ENCODE measurements around the gene MACROD2.
"Not testable (repeated sequence)": the region's sequence is repeated elsewhere in the genome, so short reads cannot be mapped to it uniquely, and the experiment has no call there.

Gene MACROD2

DNA sequence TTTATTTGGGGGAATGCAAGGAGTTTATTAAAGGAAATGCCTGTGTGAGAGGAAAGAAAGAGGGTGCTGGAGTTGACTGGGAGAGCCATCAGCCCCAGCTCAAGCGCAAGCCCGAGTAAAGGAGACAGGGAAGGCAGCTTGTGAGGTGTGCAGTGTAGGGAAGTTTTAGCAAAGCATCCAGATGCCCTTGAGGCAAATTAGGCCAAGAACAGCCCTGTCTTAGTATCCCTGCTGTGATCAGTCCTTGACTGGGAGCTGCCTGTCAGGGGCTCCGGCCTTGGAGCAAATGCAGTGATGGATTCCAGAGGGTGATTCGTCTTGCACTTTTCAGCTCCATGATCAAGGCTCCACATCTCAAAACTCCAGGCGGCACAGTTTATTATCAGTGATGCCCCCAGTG, 2016.2 kb downstream of the MACROD2 start:
- no peak for DNase-seq

DNA sequence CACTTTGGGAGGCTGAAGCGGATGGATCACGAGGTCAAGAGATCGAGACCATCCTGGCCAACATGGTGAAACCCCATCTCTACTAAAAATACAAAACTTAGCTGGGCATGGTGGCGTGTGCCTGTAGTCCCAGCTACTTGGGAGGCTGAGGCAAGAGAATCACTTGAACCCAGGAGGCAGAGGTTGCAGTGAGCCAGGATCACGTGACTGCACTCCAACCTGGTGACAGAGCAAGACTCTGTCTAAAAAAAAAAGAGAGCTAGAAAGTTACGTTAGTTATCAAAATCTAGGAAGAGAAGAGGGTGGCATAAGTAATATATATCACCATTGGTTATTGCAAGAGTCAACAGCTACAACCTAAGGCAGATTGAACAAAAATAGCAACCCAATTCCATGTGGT, 2017.6 kb downstream of the MACROD2 start:
- not testable (repeated sequence) for DNase-seq

DNA sequence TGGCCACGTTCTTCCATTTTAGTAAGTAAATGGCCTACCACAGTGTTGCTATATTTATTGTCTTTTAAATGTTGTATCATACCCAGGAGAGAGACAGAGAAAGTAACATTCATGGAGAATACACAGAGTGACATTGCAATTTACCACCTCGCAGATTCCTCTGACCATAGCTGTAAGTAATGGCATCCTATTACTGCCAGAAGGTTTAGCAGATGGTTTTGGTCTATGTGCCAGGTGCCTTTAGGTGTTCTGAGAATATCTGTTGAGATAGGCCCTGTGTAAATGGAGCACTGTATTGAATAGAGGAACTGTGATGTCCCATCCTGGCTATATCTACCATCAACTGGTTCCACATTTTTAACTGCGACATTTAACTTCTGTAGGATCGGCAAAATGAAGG, 2018.3 kb downstream of the MACROD2 start:
- DNase-seq, result no peak

DNA sequence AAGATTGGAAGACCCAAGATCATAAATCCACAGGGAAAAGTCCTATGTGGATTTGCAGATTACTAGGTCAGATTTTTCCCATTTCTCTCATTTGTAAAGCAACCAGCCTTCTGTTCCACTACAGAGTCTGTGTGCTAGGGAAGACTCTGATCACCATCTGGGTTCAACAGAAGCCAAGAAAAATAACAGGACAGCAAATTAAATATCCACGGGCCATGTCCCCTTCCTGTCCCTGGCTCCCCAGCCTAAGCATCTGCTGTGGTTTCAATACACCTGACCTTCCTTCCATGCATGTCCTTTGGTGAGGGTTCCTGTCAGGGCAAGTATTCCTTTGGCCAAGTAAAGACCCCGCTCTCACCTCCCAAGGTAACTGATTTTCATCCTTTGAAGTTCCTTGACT, 2019.1 kb downstream of the MACROD2 start:
- no peak for DNase-seq

DNA sequence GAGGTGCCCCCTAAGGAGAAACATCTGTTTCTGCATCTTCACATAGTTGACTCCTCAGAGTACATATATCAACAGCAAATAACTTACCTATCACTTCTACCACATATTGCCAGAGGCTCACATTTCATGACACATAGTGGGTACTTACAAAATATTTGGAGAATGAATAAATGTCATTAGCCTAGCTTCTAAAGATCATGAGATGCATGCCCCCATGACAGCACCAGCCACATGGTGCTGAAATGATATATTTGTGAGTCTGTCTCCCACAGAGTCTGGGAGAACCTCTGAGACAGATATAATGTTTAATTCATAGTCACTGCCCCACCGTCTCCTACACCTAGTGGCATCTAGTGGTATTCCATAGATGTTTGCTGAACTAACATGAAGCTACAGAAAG, 2022.3 kb downstream of the MACROD2 start:
- DNase-seq, result no peak

DNA sequence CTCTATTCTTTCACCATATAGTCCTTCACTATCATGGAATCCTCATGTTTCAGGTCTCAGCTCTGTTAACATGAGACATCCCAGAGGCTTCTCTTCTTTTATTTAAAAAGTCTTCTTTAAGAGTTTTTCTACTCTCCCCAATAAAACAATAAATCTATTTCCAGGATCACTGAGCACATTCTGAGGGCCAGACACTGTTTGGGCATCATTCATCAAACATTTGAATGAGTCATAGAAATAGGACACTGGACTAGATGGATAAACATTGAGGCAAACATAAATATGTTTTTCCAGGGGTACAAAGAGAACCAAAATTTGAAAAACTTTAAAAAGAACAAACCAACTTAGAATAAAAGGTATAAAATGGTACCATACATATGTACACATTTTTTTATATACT, 2023.6 kb downstream of the MACROD2 start:
- DNase-seq, result no peak

DNA sequence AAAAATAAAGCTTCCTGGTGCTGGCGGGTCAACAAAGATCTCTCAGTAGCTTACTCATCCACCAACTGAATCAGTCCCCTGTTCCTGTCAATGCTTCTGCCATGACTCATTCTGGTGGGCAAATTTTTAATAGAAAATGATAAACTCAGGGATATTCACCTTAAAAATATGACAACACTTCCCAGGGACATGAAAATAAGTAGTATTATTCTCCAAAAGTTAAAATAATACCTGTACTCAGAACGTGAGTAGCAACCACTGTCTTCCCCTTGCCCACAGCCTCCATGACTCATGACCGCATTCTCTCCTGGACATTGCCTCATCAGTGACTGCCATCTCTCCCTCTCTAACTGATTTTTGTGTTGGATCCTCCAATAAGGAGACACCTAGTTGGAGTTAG, 2025.7 kb downstream of the MACROD2 start:
- DNase-seq, result no peak

DNA sequence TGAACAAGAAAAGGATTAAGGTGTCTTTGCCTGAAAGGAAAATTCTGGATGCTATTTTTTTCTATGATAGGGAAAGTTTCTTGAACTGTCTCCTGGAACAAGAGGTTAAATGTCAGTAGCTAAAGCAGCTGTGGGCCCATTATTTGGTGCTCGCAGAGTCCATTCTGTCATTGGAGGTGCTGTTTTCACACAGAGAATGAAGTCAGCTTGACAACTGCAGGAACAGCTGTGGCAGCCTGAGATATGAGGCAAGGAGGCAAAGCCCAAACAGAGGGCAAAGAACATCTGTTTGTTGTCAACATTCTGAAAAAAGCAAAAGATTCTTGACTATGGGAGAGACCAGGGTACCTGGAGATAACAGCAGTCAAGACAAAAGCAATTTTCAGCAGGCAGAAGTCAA, 2029.8 kb downstream of the MACROD2 start:
- no peak for DNase-seq

DNA sequence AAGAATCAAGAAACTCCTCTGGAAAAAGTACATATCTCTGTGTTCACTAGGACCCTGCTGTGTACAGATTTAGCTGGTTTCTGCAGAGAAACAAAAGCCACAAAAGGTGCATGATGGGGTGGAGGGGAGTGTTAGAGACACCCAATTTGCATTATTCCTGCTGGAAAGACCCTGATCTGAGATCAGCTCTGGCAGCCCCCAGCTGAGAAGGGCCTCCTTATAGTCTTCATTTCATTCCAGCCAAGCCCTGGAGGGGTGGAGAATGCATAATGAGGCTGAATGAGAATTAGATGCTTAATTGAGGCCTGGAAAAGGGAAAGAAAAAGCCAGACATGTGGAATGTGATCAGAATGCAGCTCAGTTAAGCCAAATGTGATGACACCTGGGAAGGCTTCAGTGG, 2032.4 kb downstream of the MACROD2 start:
- DNase-seq, result no peak

DNA sequence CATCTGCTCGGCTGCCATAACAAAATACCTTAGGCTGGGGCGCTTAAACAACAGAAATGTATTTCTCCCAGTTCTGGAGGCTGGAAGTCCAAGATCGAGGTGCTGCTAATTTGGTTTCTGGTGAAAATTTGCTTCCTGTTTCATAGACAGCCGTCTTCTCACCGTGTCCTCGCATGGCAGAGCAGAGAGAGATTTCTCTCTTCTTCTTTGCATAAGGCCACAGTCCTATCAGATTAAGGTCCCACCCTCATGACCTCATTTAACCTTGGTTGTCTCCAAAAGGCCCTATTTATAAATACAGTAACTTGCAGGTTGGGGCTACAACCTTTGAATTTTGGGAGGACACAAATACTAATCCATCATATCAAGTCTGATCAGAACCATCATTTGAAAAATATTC, 2033.6 kb downstream of the MACROD2 start:
- no peak for DNase-seq

DNA sequence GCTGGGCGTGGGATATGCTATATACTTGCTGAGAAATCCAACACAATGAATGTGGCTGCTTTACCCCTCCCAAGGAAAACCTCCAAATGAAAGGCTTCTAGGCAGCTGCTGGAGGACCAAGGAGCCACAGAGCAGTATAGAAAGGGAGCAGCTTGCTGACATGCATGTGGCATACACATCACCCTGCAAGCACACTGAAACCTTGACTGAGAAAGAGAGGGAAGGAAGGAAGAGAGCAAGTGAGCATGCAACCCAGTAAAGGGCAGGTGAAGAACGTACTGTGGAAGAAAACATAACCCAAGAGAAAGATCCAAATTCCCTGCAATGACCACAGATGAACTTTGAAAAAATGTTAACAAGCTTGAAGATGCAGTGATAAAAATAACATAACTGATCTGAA, 2034.9 kb downstream of the MACROD2 start:
- DNase-seq, result no peak

DNA sequence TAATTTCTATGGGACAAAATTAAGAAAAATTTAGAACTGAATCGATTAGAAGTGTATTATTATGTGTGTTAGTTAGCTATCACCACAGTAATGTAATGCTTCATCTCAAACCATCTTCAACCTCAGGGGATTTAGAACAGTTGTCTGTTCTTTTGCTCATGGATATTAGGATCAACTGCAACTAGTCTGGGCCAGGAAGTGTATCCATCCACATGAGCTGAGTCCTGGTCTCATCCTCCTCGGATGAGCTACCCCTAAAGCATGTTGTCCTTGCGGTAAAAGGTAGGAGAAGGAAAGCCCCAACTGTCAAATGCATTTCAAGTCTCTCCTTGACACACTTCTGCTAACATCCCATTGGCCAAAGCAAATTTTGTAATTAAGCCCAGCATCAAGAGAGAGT, 2040.3 kb downstream of the MACROD2 start:
- no peak for DNase-seq

DNA sequence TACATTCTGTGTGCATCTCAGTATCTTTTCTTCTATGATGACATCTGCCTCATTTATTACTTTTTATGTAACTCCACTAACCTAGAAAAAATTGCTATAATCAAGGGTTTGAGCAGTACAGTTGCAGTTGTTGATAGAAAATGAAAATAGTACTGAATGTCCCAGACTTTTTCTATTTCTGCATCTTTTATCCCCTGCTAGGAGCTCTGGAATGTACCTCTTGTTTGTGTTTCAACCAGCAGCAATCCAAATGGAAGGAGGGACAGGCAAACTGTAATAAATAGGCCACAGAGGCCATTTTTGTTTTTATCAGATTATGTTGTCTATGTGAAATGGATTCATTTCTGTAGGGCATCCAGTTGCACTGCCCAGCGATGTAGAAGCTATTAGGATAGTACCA, 2041.0 kb downstream of the MACROD2 start:
- DNase-seq, result no peak

DNA sequence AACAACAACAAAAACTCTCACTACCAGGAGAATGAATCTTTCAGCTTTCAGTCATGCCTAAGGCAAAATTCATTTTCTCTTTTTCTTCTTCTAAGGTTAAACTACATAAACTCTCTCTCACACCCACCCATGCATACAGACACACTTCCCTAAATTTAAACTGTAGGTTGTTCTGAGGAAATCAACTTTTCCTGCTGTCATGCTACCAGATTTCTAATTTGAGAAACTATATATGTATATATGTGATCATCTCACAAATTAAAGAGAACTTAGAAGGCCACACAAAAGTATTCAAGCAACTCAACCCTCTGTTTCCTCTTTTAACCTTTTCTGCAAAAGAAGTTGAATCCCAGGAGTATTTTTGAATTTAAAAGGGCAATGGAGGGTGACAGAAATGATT, 2045.4 kb downstream of the MACROD2 start:
- DNase-seq, result peak; percentile 31 to 86 (median 61)

DNA sequence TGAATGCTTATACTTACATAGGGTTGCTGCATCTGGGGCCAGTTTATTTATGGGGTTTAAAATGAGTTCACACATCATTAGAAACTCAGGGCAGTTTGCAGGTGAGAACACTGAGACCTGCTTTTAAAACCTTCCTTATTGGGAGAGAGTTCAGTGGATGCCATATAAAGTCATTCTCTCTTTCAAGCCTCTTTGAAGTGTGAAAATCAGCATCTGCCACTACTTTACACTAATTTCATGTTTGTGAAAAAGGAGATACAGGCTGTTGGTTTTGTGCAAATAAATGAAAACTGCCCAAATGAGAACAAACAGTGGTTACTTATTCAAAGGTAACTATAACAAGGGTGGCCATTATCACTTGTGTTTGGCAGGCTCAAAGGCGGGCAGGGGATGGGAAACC, 2047.4 kb downstream of the MACROD2 start:
- no peak for DNase-seq

DNA sequence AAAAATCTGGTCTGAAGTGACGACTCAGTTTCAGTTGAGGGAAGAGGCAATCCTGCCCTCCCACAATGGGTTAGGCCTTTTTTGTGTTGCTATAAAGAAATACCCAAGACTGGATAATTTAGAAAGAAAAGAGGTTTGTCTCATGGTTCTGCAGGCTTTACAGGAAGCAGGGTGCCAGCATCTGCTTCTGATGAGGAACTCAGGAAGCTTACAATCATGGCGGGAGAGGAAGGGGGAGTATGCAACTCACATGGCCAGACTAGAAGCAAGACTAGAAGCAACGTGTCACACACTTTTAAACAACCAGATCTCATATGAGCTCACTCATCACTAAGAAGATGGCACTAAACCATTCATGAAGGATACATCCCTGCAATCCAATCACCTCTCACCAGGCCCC, 2048.6 kb downstream of the MACROD2 start:
- peak; percentile 9 to 51 (median 42) for DNase-seq

DNA sequence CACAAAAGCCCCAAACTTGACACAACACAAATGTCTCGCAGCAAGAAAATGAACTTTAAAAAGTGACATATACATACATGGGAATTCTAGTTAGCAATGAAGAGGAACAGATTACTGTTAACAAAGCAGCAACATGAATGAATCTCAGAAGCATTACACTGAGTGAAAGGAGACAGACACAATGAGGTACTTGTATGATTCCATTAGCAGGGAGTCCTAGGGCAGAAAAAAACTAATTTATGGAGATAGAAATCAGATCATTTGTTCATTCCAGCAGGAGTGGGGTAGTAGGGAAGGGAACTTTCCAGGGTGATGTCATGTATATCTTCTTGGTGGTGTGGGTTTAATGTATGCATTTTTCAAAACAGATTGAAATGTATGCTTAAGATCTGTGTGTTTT, 2053.6 kb downstream of the MACROD2 start:
- DNase-seq, result no peak

DNA sequence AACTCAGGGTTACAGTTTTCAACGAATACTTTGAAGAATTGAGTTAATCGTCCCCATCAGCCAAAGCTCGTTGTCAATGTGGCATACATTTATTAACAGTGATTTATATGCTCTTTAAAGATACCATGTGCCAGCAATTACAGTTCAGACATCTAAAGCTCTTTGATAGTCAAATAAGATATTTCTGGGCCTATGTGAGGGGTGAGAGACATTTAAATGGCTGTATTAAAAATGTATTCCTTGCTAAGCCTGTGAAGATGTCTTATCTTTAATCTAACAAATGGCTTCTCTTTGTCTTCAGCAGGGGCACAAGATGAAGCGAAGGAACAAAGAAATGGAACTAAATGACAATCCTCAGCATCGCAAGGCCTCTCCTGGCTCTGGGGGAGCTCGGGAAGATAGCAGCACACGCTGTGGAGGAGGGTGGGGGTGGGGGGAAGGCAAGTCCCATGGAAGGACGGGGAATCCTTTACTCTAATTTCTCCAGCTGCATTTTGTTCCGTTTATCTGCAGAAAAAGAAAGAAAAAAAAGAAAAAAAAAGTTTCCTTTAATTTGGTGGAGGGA, 2054.3 kb downstream of the MACROD2 start:
- DNase-seq, result no peak

DNA sequence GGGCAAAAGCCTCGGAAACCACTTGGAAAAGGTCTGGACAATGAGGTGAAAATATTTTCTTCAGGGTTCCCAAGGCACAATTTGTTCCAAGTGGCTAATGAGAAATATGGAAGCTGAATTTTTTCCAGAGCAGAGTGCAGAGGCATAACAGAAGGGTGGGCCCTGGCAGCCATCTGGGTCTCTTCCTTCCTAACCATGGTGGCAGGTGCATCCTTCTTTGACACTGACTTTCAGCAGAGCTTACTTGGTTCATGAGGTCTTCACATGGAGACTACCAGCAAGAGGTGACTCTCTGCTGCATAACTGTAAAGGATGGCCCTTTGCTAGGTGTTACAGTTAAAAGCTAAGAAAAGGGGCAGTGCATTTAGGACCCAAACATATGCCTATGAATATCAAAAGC, 2055.1 kb downstream of the MACROD2 start:
- DNase-seq, result no peak

DNA sequence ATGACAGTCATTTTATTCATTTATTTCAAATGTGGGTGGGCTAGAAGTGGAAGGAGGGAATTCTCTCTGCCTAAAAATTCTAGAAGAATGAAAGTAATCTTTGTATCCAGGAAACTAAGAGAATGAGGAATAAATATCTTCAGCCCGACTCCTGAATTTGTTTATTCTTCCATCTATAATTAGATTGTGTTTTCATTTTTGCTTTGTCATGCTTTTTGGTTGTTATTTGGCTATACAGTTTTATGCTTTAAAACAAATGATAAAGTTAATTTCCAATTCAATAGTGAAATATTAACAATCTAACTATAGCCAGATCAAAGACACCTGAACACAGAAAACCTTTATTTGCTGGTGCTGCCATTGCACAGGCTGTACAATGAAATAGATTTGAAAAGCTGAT, 2056.7 kb downstream of the MACROD2 start:
- DNase-seq, result no peak

DNA sequence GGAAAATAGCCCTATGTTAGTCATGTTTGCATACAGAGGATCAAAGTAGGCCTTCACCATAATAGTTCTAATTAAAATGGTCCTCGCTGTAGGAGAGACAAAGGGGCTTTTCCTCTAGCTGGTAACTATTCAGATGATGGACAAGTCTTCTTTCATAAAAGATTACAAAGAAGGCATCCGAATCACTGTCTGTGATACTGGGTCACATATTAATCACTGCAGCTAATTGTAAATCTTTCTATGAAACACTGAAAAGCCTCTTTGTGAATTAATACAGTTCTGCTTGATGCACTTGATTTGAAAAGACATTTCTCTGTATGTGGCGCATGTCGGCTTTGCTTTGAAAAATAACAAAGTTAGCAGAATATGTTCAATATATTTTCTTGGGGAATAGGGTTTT, 2057.1 kb downstream of the MACROD2 start:
- no peak for DNase-seq

DNA sequence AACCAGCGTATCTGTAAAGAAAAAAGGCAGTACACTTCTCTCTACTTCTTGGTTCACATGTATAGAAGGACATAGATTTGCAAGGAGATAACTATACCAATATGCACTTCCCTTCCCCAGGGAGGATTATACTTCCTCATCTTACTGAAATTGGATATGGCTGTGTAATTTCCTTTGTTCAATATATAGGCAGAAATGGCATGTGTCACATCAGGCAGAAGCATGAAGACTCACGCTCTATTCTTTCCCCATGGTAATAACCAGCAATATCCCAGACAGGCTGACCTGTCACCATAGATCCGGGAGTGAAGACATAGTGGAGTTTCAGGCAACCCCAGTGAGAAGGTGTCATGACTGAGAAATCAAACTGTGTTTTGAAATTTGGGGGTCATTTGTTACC, 2059.7 kb downstream of the MACROD2 start:
- peak in 2 of 4 experiments; percentile 48 to 53 for DNase-seq

DNA sequence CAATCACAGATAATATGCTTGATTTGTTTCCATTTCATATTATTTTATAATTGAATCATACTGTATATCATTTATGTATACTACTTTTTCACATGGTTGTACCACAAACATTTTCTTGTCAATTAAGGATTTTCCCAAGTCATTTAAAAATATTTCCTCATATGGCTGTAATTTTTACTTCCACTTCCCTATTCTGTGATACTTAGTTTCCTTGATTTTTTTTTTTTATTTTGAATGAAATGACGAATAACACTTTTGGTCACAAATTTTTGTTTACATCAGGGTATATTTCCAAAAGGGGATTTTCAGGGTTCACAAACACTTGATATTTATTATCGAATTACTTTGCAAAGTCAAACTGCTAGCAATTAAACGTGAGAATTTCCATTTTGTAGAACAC, 2062.3 kb downstream of the MACROD2 start:
- peak in 2 of 4 experiments; percentile 57 to 64 for DNase-seq

DNA sequence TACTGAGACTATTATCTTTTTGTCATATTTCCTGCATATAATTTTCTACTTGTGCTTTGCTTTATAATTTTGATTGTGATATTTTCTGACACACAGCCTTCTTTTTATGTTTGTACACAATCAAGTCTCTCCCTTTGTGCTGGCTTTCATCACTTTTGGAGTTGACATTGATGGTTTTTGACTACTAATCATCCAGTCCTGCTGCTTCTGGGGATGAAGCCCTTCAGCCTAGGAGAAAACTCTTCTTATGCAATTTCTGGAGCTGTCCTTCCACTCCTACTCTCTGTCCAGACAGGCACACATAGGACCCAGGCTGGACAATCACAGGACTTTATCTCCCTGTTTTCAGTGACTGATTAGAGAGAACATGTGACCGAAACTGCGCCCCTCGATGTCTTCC, 2063.0 kb downstream of the MACROD2 start:
- DNase-seq, result no peak

DNA sequence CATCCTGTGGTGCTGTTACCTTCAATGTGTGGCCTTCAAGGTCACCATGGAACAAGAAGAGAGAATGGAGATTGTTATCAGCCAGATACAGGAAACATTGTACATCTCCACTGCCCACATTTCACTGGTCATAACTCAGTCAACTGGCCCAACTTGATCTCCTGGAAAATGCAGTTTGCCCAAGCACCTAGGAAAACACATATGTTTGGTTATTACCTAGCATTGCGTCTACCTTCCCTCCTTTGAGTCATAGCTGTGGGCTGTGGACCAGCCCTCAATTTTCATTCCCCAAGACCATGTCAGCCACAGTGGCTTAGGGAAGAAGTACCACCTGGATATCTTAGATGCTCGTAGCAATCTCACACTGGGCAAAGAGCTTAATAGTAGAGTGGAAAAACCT, 2064.5 kb downstream of the MACROD2 start:
- no peak for DNase-seq

DNA sequence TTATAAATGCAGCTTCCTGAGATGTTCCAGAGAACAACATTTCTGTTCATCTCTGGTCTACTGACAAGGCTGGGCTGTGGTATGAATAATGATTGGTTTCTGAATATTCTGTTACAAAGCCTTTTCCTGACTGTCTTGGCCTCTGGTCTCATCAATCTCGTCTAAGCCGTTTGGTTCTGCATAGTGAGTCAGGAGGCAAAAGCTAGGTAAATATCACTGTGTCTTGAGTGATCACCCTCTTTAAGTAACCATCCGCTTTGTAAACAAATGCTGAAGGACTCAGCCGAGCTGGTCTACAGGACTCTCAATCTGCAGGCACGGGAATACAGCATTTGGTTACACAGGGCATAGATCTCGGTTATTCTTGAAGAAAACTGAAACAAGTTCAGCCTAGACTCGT, 2066.0 kb downstream of the MACROD2 start:
- no peak for DNase-seq
